Neural cell (in vitro differentiated cells): ENCODE results near the gene HACD2. TPM values are rescaled to one million over a fixed set of nuclear protein-coding genes. Genes with fewer than 3 reads are reported as not detected.

Experiments
- H2AFZ ChIP-seq: fragments of 200-600, 300-800 bp; sonication (generic), shearing (Covaris generic); 2 replicates; pipeline ENCODE4 v1.6.0; 2014; ENCODE audit warnings: low read depth, mild to moderate bottlenecking, antibody characterized with exemption, low read length, moderate library complexity
- H3F3A ChIP-seq: fragments of 200-600 bp; shearing (Covaris generic); 2 replicates; pipeline ENCODE4 v1.6.1; 2016; ENCODE audit warnings: mild to moderate bottlenecking, moderate library complexity, mixed read lengths, antibody characterized with exemption, low read length; ENCODE audit not compliant: insufficient read depth, poor library complexity, severe bottlenecking
- H3K27ac ChIP-seq: fragments of 200-600, 300-800 bp; sonication (generic), shearing (Covaris generic); 2 replicates; pipeline ENCODE4 v1.5.1; 2014; ENCODE audit warnings: mild to moderate bottlenecking, low read length, moderate library complexity
- H3K27me3 ChIP-seq: fragments of 300-800, 200-600 bp; sonication (generic), shearing (Covaris generic); 2 replicates; pipeline ENCODE4 v1.6.0; 2014; ENCODE audit warnings: mild to moderate bottlenecking, low read depth, low read length, moderate library complexity; ENCODE audit not compliant: insufficient read depth
- H3K36me3 ChIP-seq: fragments of 300-800, 200-600 bp; sonication (generic), shearing (Covaris generic); 2 replicates; pipeline ENCODE4 v1.5.1; 2014; ENCODE audit warnings: mild to moderate bottlenecking, antibody characterized with exemption, low read length, moderate library complexity; ENCODE audit not compliant: insufficient read depth
- H3K4me2 ChIP-seq: fragments of 300-800, 200-600 bp; sonication (generic), shearing (Covaris generic); 2 replicates; pipeline ENCODE4 v1.6.0; 2014; ENCODE audit warnings: mild to moderate bottlenecking, low read length
- H3K4me3 ChIP-seq: fragments of 300-800, 200-600 bp; sonication (generic), shearing (Covaris generic); 2 replicates; pipeline ENCODE4 v1.5.1; 2014; ENCODE audit warnings: mild to moderate bottlenecking, low read length, moderate library complexity
- H3K79me2 ChIP-seq: fragments of 200-600 bp; shearing (Covaris generic); replicated peaks from 2 replicates; pipeline ENCODE4 v1.6.0; 2014; ENCODE audit warnings: mild to moderate bottlenecking, low read length, moderate library complexity; ENCODE audit not compliant: insufficient read depth
- H3K9ac ChIP-seq: fragments of 300-800, 200-600 bp; sonication (generic), shearing (Covaris generic); 2 replicates; pipeline ENCODE4 v1.6.1; 2016; ENCODE audit warnings: mild to moderate bottlenecking, low read length, mixed read lengths
- H3K9me2 ChIP-seq: fragments of 200-600 bp; shearing (Covaris generic); 2 replicates; pipeline ENCODE4 v1.6.1; 2016; ENCODE audit warnings: mild to moderate bottlenecking, low read length, mixed read lengths; ENCODE audit not compliant: insufficient read depth
- H3K9me3 ChIP-seq: fragments of 200-600, 300-800 bp; sonication (generic), shearing (Covaris generic); 2 replicates; pipeline ENCODE4 v1.6.1; 2016; ENCODE audit warnings: mild to moderate bottlenecking, mixed run types, low read length, moderate library complexity, mixed read lengths
- H4K20me1 ChIP-seq: fragments of 200-600 bp; shearing (Covaris generic); 2 replicates; pipeline ENCODE4 v1.6.1; 2016; ENCODE audit warnings: mild to moderate bottlenecking, mixed run types; ENCODE audit not compliant: insufficient read depth
- EP300 ChIP-seq: fragments of 450-650 bp; conservative IDR thresholded peaks from 2 replicates; pipeline ENCODE4 v1.6.1; 2014; ENCODE audit warnings: antibody characterized with exemption, mild to moderate bottlenecking, moderate library complexity; ENCODE audit not compliant: poor library complexity, severe bottlenecking
- EZH2 ChIP-seq: fragments of 200-600, 300-800 bp; shearing (Covaris generic), sonication (generic); IDR thresholded peaks from 2 replicates; pipeline ENCODE4 v1.6.1; 2014; ENCODE audit warnings: antibody characterized with exemption, low read length, borderline replicate concordance, mild to moderate bottlenecking; ENCODE audit not compliant: insufficient read depth, poor library complexity, severe bottlenecking
- MXI1 ChIP-seq: fragments of 450-650 bp; conservative IDR thresholded peaks from 2 replicates; pipeline ENCODE4 v1.6.1; 2014; ENCODE audit warnings: antibody characterized with exemption, mild to moderate bottlenecking; ENCODE audit not compliant: poor library complexity, severe bottlenecking
- POLR2AphosphoS5 ChIP-seq: IDR thresholded peaks from 2 replicates; pipeline ENCODE4 v1.6.1; 2012
- RAD21 ChIP-seq: fragments of 450-650 bp; conservative IDR thresholded peaks from 2 replicates; pipeline ENCODE4 v1.6.1; 2014; ENCODE audit warnings: antibody characterized with exemption, mild to moderate bottlenecking, moderate library complexity
- SMC3 ChIP-seq: fragments of 450-650 bp; conservative IDR thresholded peaks from 2 replicates; pipeline ENCODE4 v1.6.1; 2014; ENCODE audit warnings: antibody characterized with exemption, mild to moderate bottlenecking, moderate library complexity; ENCODE audit not compliant: poor library complexity
- TAF1 ChIP-seq: IDR thresholded peaks from 2 replicates; pipeline ENCODE4 v1.6.1; 2012; ENCODE audit warnings: low read depth
- polyA plus RNA-seq: library from polyadenylated mRNA; depleted of rRNA; stranded (reverse); fragments of >200 nt; gene quantifications from 2 replicates; pipeline ENCODE4 v1.2.3, GENCODE V29; 2014
- TF ChIP-seq, protein P1 (sequence below): fragments of 450-650 bp; IDR thresholded peaks from 2 replicates; pipeline ENCODE4 v1.5.1; 2014; ENCODE audit warnings: antibody characterized with exemption, mild to moderate bottlenecking, moderate library complexity; ENCODE audit not compliant: poor library complexity, severe bottlenecking
- TF ChIP-seq, protein P2 (sequence below): IDR thresholded peaks from 2 replicates; pipeline ENCODE4 v1.6.1; 2012; ENCODE audit warnings: borderline replicate concordance

Gene HACD2
- polyA plus RNA-seq, 1 donor from 2014 or later = 28.0 TPM

DNA sequence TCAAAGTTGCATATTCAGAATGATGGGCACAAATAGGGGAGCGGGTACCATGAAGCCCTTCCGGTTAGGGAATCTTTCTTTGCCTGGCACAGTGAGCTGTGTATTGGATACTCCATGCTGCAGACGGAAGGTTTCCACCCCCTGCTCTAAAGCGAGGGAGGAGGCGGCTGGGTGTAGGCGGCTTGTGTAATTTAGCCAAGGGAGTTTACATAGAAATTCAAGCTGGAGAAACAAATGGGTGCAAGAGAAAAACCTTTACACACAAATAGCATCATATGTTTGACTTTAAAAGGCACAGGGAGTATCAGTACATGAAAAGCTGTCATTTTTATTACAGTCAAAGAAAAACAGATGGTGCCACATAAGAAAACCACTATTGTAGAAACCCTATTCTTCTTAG is 76.7 kb downstream of the HACD2 start:
- Histone ChIP-seq H3K9ac (no peak overlapping the region), H3K9me2 (no peaks in the 10 kb centered on the region), H3K79me2 (no peaks in the 10 kb centered on the region), H3K36me3 (no peaks in the 10 kb centered on the region), H2AFZ (no peak overlapping the region), H3K27me3 (no peaks in the 10 kb centered on the region), H3K4me3 (no peak overlapping the region), H3K4me2 (no peak overlapping the region), H3K9me3 (no peaks in the 10 kb centered on the region), H4K20me1 (no peaks in the 10 kb centered on the region), H3K27ac (no peak overlapping the region), H3F3A (no peaks in the 10 kb centered on the region)
- TF ChIP-seq, protein P1, sequence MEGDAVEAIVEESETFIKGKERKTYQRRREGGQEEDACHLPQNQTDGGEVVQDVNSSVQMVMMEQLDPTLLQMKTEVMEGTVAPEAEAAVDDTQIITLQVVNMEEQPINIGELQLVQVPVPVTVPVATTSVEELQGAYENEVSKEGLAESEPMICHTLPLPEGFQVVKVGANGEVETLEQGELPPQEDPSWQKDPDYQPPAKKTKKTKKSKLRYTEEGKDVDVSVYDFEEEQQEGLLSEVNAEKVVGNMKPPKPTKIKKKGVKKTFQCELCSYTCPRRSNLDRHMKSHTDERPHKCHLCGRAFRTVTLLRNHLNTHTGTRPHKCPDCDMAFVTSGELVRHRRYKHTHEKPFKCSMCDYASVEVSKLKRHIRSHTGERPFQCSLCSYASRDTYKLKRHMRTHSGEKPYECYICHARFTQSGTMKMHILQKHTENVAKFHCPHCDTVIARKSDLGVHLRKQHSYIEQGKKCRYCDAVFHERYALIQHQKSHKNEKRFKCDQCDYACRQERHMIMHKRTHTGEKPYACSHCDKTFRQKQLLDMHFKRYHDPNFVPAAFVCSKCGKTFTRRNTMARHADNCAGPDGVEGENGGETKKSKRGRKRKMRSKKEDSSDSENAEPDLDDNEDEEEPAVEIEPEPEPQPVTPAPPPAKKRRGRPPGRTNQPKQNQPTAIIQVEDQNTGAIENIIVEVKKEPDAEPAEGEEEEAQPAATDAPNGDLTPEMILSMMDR = no peak
- TF ChIP-seq EP300 = no peak

DNA sequence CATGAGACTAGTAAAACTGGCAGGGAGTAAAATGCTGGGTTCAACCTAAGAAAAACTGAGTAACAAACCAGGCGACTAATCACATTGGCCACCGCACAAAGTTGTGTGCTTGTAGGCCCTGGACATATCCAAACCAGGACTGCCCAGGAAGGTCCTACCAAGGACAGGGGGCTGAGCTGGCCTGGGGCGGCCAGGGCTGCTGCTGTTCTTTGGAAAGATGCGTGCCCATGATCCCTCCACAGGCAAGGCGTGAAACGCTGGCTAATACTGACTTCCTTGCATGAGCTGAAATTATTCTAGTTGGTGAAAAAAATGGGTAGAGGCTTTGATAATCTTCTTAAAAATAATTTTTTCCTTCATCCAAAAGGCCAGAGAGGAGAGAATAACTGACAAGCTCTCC is 79.0 kb downstream of the HACD2 start:
- Histone ChIP-seq H3K9ac (no peak overlapping the region), H3K9me2 (no peaks in the 10 kb centered on the region), H3F3A (no peaks in the 10 kb centered on the region), H3K27me3 (no peaks in the 10 kb centered on the region), H3K36me3 (no peaks in the 10 kb centered on the region), H2AFZ (no peak overlapping the region), H3K79me2 (no peaks in the 10 kb centered on the region), H3K27ac (no peak overlapping the region), H3K4me3 (no peak overlapping the region), H3K4me2 (no peak overlapping the region), H3K9me3 (no peaks in the 10 kb centered on the region), H4K20me1 (no peaks in the 10 kb centered on the region)
- TF ChIP-seq, protein P2, sequence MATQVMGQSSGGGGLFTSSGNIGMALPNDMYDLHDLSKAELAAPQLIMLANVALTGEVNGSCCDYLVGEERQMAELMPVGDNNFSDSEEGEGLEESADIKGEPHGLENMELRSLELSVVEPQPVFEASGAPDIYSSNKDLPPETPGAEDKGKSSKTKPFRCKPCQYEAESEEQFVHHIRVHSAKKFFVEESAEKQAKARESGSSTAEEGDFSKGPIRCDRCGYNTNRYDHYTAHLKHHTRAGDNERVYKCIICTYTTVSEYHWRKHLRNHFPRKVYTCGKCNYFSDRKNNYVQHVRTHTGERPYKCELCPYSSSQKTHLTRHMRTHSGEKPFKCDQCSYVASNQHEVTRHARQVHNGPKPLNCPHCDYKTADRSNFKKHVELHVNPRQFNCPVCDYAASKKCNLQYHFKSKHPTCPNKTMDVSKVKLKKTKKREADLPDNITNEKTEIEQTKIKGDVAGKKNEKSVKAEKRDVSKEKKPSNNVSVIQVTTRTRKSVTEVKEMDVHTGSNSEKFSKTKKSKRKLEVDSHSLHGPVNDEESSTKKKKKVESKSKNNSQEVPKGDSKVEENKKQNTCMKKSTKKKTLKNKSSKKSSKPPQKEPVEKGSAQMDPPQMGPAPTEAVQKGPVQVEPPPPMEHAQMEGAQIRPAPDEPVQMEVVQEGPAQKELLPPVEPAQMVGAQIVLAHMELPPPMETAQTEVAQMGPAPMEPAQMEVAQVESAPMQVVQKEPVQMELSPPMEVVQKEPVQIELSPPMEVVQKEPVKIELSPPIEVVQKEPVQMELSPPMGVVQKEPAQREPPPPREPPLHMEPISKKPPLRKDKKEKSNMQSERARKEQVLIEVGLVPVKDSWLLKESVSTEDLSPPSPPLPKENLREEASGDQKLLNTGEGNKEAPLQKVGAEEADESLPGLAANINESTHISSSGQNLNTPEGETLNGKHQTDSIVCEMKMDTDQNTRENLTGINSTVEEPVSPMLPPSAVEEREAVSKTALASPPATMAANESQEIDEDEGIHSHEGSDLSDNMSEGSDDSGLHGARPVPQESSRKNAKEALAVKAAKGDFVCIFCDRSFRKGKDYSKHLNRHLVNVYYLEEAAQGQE = no peak
- no peak for TF ChIP-seq EZH2
- no peak for TF ChIP-seq RAD21
- no peak for TF ChIP-seq TAF1
- TF ChIP-seq MXI1 = no peak
- no peak for TF ChIP-seq POLR2AphosphoS5

DNA sequence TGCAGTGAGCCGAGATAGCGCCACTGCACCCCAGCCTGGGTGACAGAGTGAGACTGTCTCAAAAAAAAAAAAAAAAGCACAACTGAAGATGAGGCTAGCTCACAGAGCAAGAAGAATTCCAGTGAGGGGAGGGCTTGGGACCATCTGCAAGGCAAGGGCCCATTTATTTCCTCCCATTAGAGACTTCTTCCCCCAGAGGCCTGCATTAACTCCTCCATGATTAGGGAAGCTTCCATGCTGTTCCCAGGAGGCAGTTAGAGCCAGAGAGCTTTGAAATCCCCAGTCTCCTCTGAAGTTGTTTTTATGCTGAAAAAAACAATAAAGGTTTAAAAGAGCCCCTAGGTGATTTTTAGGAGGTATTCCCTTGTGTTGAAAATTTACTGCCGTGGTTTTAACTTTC is 81.7 kb downstream of the HACD2 start:
- no peak overlapping the region for H3K4me3 ChIP-seq
- no peak overlapping the region for H3K4me2 ChIP-seq
- H3K9ac ChIP-seq = no peak overlapping the region
- no peaks in the 10 kb centered on the region for H3F3A ChIP-seq
- no peaks in the 10 kb centered on the region for H3K9me2 ChIP-seq
- H3K79me2 ChIP-seq = no peaks in the 10 kb centered on the region
- no peaks in the 10 kb centered on the region for H3K9me3 ChIP-seq
- H2AFZ ChIP-seq = no peak overlapping the region
- H3K27ac ChIP-seq = no peak overlapping the region
- no peak for TF ChIP-seq SMC3
- TF ChIP-seq POLR2AphosphoS5 = no peak
- TF ChIP-seq MXI1 = no peak
- no peak for TF ChIP-seq TAF1
- TF ChIP-seq, protein P2 = no peak
- no peak for TF ChIP-seq EP300
- TF ChIP-seq, protein P1 = no peak
- no peak for TF ChIP-seq RAD21
- no peak for TF ChIP-seq EZH2
- no peaks in the 10 kb centered on the region for H4K20me1 ChIP-seq
- H3K36me3 ChIP-seq = no peaks in the 10 kb centered on the region
- H3K27me3 ChIP-seq = no peaks in the 10 kb centered on the region
